ENCODE measurements around the gene UBAC2.

DNA sequence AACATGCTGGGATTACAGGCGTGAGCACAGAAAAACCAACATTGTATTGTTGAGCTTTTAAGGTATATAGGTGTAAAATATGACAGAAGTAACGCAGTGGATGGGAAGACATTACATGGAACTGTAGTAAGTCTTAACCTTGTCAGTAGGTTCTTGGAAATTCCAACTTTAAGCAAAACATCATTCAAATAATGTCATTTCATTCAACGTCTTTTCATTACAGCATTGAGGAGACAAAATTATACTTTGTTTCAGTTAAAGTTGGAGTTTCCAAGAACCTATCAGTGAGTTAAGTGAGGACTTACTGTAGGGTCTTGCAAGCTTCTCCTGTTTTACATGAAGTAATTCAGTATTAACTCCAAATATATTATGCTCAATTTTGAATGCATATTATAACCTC, 133.6 kb downstream of the UBAC2 start:
- no peak for TF ChIP-seq POLR2A (IDR thresholded peaks at IDR 0.05)
- TF ChIP-seq, protein P1, sequence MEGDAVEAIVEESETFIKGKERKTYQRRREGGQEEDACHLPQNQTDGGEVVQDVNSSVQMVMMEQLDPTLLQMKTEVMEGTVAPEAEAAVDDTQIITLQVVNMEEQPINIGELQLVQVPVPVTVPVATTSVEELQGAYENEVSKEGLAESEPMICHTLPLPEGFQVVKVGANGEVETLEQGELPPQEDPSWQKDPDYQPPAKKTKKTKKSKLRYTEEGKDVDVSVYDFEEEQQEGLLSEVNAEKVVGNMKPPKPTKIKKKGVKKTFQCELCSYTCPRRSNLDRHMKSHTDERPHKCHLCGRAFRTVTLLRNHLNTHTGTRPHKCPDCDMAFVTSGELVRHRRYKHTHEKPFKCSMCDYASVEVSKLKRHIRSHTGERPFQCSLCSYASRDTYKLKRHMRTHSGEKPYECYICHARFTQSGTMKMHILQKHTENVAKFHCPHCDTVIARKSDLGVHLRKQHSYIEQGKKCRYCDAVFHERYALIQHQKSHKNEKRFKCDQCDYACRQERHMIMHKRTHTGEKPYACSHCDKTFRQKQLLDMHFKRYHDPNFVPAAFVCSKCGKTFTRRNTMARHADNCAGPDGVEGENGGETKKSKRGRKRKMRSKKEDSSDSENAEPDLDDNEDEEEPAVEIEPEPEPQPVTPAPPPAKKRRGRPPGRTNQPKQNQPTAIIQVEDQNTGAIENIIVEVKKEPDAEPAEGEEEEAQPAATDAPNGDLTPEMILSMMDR (IDR thresholded peaks at IDR 0.05): no peak

Measured in heart left ventricle (tissue), 13 donors.